ENCODE measurements around the gene CCDC150.

DNA sequence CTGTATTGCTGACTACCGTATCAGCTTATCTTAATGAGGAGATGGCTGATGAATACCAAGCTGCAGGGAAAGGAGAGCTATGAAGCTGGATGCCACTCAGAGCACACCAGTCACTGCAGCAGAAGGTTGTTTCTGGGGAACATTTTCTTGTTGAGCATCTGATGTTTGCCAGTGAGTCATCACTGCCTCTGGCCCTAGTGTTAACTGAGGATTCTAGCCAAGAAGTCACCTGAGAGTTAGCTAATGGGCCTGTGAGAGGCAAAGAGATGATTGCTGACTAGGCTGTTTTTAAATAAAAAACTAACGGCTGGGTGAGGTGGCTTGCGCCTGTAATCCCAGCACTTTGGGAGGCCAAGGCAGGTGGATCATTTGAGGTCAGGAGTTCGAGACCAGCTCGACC is 37.9 kb downstream of the CCDC150 start:
- TF ChIP-seq, protein P1, sequence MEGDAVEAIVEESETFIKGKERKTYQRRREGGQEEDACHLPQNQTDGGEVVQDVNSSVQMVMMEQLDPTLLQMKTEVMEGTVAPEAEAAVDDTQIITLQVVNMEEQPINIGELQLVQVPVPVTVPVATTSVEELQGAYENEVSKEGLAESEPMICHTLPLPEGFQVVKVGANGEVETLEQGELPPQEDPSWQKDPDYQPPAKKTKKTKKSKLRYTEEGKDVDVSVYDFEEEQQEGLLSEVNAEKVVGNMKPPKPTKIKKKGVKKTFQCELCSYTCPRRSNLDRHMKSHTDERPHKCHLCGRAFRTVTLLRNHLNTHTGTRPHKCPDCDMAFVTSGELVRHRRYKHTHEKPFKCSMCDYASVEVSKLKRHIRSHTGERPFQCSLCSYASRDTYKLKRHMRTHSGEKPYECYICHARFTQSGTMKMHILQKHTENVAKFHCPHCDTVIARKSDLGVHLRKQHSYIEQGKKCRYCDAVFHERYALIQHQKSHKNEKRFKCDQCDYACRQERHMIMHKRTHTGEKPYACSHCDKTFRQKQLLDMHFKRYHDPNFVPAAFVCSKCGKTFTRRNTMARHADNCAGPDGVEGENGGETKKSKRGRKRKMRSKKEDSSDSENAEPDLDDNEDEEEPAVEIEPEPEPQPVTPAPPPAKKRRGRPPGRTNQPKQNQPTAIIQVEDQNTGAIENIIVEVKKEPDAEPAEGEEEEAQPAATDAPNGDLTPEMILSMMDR (IDR thresholded peaks at IDR 0.05): no peak
- TF ChIP-seq POLR2AphosphoS5 (IDR thresholded peaks at IDR 0.05; ENCODE audit: low read depth, low read length) (no peak), SIN3A (IDR thresholded peaks at IDR 0.05; ENCODE audit: borderline replicate concordance, insufficient read depth, low read depth, low read length) (no peak)

All from Panc1 (cell line).